GM21447 (cell line): ENCODE data around the gene BPGM.

Experiments used
- ATAC-seq: cut with Tn5 transposase; IDR thresholded peaks from one replicate; pipeline ENCODE4 v1.9.1; 2021; ENCODE audit not compliant: unreplicated experiment

Gene BPGM

DNA sequence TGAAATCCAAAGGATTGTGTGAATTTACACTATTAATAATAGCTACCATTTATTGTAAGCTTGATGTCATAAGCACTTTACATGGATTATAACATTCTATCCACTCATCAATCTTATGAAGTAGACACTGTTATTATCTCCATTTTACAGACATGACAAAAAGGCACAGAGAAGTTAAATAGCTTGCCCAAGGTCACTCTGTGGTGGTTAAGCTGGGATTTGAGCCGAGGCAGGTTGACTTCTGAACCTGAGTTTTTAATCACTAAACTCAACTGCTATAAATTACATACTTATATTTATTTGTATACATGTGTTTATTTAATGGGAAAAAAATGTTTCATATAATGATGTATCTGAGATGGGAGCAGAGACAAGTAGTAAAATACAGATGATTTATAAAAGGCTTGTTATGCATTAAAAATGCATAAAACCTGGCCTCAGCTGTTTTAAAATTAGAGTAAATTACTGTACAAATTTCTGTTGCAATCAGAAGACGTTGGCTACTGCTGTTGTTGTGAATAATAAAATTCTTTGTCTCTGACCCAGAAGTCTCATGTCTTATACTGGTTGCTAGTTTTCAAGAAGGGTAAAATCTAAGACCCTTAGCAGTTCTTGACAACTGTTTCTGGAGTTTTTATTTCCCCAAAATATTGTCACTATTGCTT lies 71.7 kb downstream of the BPGM start:
- ATAC-seq = no peak

DNA sequence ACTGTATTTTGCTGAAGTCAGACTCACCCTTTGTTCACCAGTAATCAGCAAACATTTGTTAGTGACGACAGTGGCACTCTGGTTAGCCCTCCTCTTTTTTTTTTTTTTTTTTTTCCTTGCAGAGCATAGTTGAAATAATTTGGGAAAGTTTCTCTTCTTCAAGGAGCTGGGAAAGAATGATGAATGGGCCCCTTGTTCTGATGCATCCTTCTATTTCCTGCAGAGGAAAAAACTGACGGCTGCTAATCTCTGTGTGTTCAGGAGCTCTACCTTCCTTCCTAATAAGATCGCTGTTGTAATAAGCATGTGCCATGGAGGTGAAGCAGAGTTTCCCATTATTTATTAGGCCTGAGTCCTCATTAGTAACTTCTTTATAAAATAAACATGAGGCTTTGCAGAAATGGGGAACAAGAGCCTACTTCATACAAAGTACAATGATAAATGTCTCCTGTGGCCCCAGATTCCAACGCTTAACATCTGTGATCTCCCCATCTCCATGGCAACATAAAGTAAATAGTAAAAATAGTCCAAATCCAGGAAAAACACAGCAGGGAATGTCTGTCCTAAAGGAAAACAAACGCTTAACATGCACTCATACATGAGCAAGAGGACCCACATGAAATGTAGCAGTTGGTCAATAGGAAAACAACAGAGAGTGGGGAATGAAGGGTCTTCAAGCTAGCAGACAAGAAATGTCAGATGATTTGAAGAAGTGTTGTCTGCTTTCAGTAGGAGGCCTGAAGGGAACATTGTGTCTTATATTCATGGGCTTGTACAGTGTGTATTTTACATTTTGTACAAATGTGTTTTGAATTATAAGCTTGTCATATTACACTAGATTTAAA lies 73.7 kb downstream of the BPGM start:
- no peak for ATAC-seq

DNA sequence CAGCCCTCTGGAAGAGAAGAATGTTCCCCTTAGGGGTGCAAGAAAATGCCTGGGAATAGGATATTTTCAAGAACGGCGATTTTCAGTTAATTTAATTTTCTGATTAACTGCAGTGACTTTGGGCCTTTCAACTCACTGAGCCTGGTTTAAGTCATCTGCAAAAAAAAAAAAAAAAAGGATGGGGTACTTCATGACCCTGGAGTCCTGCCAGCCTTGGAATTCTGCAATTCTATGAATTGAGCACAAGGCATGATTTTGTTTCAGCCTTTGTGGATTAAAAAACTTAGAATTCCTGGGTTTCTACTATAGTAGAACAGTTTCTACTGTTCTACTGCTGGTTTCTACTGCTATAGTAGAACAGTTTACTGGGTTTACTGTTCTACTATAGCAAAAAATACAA lies 74.5 kb downstream of the BPGM start:
- no peak for ATAC-seq

DNA sequence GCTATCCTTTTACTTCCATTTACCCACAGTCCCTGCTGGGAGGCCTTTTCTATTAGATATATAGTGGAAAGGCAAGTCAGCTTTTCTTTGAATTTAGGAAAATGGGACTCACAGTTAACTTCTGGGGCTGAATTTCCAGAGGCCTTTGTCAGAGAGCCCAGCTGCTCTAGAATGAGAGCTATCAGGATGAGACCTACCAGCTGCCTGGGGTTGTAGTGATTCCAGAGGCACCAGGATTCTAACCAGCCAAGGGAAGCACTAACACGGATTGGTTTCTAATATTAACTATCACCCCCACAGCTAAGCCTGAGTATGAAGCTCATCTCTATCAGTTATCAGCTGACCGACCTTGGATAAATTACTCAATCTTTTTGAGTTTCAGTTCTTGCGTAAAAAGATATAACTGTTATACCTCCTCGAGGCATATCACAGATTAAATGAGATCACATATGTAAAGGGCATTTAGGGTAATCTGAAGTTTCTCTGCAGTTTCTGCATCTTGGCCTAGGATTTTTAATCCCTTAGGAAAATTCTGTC lies 76.2 kb downstream of the BPGM start:
- no peak for ATAC-seq

DNA sequence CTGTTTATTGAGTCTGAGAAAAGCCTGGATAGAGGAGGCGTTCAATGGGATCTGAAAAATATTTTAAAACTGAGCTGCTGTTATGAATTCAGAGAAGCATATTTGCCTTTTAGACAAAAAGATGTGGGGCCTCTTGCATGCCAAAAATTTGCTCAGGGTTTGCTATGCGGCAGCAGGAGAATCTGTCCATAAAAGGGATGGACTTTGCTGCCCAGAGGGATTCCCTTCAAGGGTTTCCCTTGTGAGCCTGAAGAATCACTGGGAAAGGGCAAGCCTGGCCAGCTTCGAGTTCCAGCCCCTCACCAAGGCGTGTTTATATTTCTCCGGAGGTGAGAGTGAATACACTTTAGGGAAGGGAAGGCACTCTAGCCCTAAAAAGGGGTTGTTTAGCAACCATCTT lies 77.2 kb downstream of the BPGM start:
- no peak for ATAC-seq

DNA sequence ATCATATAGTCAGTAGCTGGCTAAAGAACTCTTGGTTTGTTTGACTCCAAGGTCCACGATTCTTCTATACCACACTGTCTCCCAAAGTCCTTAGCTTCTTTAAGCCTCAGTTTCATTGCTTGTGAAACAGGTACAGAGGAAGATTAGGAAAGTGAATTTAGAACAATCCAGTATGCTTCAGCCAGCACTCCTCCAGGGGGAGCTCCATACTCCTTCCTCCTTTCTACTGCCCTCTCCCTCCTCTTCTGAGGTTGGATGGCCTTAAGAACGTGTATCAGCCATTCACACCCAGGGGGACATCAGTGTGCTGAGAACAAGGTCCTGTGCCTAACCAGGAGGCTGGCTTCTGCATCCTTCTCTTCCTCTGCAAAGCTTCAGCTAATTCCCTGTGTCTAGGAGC lies 78.0 kb downstream of the BPGM start:
- ATAC-seq = no peak

DNA sequence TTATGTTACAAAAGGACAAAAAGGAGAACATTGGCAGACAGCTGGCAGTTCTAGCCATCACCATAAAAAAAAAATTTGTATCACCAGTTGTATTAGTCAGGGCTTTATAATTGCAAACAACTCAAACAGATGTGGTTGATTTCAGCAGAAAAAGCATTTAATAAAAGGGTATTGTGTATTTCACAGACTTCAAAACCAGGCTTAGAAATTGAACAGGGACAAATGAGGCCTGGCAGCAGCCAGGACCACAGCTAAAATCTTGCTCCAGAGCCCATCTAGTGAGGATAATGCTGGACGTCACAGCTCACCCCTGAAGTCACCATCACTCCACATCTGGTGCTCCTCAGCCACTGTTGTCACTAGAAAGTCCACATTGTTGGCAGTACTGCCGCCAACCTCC lies 79.9 kb downstream of the BPGM start:
- no peak for ATAC-seq

DNA sequence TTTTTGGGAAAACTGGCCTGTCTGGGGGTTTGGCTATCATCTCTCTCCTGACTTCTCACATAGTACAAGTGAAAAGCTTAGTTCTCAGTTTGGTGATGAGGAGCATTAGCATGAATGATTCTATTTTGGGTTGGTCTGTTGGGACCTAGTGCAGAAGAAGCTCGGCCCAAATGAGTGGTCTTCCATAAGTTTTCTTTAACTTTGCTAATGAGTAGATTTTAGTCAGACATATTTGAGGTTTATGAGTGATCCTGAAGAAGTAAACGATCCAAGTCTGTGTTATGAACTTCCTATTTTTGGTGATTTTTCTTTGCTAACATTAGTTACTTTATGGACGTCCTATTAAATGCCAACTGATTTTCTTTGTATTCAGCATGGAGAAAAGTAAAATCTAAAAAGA lies 81.1 kb downstream of the BPGM start:
- ATAC-seq = no peak
